DMS79 (cell line): Measurements from ENCODE around the gene LSM3.

Source experiments
- DNase-seq: peaks from one replicate; lab custom pipeline; 2025; lab: John Stamatoyannopoulos, UW

Gene LSM3

DNA sequence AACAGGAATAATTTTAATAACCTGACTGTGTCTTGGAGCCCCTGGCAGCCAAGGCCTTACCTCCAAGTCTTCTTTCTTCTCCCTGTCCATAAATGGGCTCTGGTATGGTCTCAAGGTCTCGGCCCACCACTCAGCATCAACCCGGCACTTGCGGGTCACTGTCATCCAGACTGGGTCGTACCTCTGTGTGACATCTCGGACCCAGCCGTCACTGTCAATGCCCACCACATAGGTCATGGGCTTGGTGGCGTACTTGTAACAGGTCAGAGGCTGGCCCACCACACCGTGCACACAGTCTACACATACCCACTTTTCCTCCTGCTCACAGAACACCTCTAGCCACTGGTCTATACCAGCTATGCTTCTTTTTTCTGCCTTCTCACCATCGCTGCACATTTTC lies 20.7 kb upstream of the LSM3 start:
- no peak for DNase-seq

DNA sequence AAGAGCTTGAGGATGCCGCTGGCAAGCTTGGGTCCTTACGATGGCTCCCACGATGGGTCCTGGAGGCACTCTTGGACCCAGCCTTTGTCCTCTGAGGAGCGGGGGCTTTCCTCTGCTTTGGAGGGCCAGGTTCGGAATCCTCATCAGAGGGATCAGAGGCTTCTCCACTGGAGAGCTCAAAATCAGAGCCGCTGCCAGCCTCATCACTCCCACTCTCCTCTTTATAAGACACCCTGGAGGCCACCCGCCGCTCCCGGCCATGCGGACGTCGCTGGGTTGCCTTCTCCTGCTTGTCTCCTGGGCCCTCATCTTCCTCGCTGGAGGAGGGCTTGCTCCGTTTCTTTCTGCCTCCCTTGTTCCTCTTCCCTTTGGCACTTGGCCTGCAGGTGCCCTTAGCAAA lies 20.2 kb upstream of the LSM3 start:
- DNase-seq, result no peak

DNA sequence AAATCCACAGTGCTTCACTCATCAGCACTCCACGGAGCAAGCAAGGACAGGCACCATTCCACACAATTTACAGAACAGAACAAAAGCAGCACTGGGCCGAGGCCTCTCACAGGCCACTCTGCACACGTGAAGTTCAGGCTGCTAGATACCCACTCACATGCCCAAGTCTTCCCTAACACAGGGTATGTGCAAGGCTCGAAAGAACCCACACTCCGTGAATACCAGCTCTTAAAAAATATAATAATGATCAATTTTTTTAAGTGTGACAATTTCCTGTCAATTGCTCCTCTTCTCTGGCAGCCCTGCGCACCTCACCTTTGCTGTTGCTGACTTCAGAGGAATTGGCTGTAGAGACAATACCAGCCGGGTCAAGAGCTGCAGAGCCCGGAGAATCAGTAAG lies 19.2 kb upstream of the LSM3 start:
- no peak for DNase-seq

GRCh38 chr3:14161282-14161681 lies 17.3 kb upstream of the LSM3 start:
- no peak for DNase-seq

- DNase-seq, result no peak
Measured at GRCh38 chr3:14162178-14162577, 16.4 kb upstream of the LSM3 start.

- no peak for DNase-seq
Measured at GRCh38 chr3:14166877-14167603, 11.6 kb upstream of the LSM3 start.

- DNase-seq, result no peak
Measured at GRCh38 chr3:14169435-14169834, 9.2 kb upstream of the LSM3 start.

GRCh38 chr3:14169871-14170270 lies 8.7 kb upstream of the LSM3 start:
- no peak for DNase-seq

DNA sequence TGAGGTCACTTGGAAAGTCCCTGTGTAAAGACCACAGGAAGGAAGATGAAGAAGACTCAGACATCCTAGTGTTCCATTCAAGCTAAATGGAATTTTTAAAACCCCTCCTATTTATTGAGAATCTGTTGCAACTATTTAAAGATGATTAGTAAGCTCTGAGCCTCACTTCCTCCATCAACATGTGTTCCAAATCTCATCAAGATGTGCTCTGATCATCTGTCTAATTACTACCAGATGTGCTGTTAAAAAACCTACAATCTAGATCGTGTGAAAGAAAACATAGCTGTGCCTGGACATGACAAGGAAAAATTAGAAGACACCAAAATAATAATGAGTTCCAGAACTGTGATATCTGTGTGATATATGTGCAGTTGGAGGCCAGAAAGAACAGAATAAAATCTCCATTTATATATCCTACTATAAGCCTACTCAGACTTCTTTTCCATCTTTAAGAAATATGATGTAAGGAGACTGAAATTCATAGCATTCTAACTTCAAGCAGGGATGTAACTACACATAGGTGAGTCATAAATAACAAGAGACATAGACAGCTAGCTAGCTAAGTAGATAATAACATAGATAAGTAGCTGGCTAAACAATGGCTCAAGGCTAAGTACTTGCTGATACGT lies 8.0 kb upstream of the LSM3 start:
- DNase-seq, result no peak

GRCh38 chr3:14172496-14172895 lies 6.1 kb upstream of the LSM3 start:
- DNase-seq, result no peak

DNA sequence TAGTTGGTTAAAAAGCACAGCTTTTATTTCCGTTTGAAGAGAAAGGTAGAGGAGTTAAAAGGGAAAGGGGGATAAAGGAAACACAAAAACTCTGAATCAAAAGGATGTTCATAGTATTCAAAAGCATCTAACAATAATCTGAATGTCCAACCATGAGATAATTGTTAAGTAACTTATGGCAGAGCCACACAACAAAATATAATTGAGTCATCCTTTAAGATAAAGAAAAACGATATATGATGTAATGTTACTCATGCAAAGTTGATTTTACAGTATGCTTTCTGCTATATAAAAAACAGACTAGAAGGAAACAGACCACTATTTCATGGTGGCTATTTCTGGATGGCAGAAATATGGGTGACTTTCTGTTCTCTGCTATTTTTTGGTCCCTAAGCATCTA lies 4.1 kb upstream of the LSM3 start:
- DNase-seq, result no peak

DNA sequence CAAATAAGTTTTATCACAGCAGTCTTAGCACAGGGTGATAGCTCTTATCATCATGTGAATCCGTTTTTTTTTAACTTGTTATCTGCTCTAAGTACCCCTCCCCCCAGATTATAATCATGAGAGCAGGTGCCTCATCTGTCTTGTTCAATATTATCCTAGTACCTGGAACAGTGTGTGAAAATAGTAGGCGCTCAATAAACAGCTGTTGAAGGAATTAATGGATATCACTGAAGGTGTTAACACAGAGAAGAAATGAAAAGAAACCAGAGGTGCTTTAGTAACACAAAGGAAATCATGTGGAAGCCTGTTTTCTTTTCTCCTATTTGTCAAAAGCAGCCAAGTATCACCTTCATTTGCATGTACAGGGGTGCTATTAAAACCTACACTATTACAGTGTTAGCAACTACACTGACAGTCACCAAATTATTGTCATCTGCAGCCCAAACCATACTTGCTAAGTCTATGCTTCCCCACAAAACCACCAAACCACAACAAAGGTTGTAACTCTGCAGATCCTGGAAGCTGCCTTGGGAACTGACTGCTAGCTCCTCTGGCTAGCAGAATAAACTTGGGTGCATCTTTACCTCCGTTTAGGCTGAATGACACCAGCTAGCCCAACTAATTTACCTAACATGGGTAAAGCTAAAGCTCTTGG lies 3.1 kb upstream of the LSM3 start:
- DNase-seq, result no peak

DNA sequence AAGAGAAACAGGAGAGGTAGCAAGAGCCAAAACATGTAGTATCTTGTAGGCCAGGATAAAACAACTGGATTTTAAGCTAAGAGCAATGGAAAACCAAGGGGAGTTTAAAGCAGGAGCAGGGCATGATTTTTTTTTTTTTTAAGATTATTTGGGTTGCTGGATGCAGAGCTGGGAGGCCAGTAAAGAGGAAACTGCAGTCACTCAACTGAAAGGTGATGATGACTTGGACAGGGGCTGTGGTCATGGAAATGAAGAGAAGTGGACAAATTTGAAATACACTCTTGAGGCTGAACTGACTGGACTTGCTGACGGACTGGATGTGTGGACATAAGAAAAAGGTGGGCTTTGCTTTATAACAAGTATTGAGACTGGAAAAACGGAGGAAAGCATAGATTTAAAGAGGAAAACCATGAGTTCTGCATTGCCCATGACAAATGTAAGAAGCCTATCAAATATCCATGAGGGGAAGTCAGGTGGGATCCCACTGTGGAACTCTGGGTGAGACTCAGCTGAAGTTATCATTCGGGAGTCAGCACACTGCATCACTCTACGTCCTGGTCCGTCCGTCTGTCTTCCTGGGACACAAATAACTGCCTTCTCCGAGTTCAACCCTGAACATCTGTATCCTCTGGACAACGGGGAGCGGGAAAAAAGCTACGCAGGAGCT lies 904 bp upstream of the LSM3 start:
- no peak for DNase-seq

DNA sequence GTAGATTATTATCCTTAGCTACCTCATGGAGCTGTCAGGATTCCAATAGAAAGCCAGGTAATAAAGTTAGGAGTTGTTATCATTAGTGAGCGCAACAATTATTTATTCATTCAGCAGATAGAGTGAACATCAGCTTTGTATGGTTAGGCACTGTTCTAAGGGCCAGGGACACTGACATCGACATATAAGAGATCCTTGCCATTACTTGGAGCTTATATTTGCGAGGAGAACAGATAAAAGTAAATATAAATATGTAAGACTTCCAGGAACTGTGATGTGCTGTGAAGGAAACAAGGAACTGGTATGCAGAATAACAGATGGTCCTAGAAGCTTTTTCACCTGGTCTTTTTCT lies 473 bp downstream of the LSM3 start:
- no peak for DNase-seq

- no peak for DNase-seq
Measured at GRCh38 chr3:14179795-14180194, 1.2 kb downstream of the LSM3 start.

GRCh38 chr3:14181253-14181652 lies 2.6 kb downstream of the LSM3 start:
- no peak for DNase-seq

GRCh38 chr3:14183015-14183577 lies 4.5 kb downstream of the LSM3 start:
- no peak for DNase-seq

GRCh38 chr3:14186854-14187458 lies 8.3 kb downstream of the LSM3 start:
- no peak for DNase-seq

- no peak for DNase-seq
Measured at GRCh38 chr3:14188041-14188754, 9.6 kb downstream of the LSM3 start.

- no peak for DNase-seq
Measured at GRCh38 chr3:14194865-14195264, 16.2 kb downstream of the LSM3 start.

GRCh38 chr3:14199641-14200040 lies 21.0 kb downstream of the LSM3 start:
- no peak for DNase-seq

DNA sequence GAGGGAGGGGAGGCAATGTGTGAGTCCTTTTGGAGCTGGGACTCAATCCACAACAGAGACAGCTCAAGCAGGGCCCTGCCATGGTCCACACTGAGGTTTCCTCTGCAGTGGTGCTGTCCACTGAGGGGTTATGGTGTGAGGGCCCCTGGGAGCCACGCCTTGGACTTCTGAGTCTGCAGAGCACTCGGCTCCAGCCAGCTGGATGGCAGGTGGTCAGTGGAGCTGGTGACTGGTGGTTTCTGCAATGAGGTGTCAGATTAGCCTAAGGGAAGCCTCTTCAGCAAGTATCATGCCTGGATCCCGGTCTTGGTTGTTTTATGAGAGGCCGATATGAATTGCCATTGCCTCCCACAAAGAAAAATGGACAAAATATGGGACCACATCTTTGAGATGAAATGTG lies 21.7 kb downstream of the LSM3 start:
- DNase-seq, result no peak
